Panc1 (cell line): ENCODE results near the gene METTL24. TPM values are rescaled to one million over a fixed set of nuclear protein-coding genes. Genes with fewer than 3 reads are reported as not detected.

ENCODE experiments used
- ATAC-seq: fragments of 200-7000 bp; cut with Tn5 transposase; 2 replicates; pipeline ENCODE4 v1.9.1; 2020; ENCODE audit warnings: mild to moderate bottlenecking, moderate library complexity
- BruUV-seq: library from RNA; stranded (reverse); fragments of 400-500 nt; replicated peaks from 2 replicates; lab custom pipeline; 2021; lab: Mats Ljungman, UMichigan
- CTCF ChIA-PET: fragments of 300-600 bp; sonication (Branson Sonifier 250); formaldehyde crosslinking; loops from one replicate; lab custom pipeline; 2022; ENCODE audit warnings: antibody characterized with exemption; lab: Charles Lee
- POLR2A ChIA-PET: fragments of 300-600 bp; sonication (Branson Sonifier 250); formaldehyde crosslinking; loops from one replicate; lab custom pipeline; 2022; ENCODE audit warnings: antibody characterized with exemption; lab: Charles Lee
- DNase-seq: peaks from one replicate; pipeline ENCODE4 v3.0.0-alpha.2; 2010; ENCODE audit warnings: low read depth, low spot score
- H3K27ac ChIP-seq: 2 replicates; pipeline ENCODE4 v1.5.1; 2011; ENCODE audit warnings: mild to moderate bottlenecking, low read length, inconsistent platforms
- H3K27me3 ChIP-seq: fragments of 200-500 bp; sonication (Bioruptor generic); 2 replicates; pipeline ENCODE4 v1.6.0; 2014; ENCODE audit warnings: low read length, inconsistent platforms; ENCODE audit not compliant: control insufficient read depth, insufficient read depth
- H3K36me3 ChIP-seq: fragments of 200-500 bp; sonication (Bioruptor generic); 2 replicates; pipeline ENCODE4 v1.5.1; 2014; ENCODE audit warnings: inconsistent platforms, mild to moderate bottlenecking, low read length, moderate library complexity; ENCODE audit not compliant: control insufficient read depth, insufficient read depth
- H3K4me1 ChIP-seq: 2 replicates; pipeline ENCODE4 v1.5.1; 2011; ENCODE audit warnings: inconsistent platforms, mild to moderate bottlenecking, low read length, moderate library complexity; ENCODE audit not compliant: control insufficient read depth, insufficient read depth
- H3K4me3 ChIP-seq, 2 experiments: 2 replicates each; pipeline ENCODE4 v1.5.1; 2011 to 2012; ENCODE audit warnings: low read depth in 2 of 2, low read length in 2 of 2, mild to moderate bottlenecking in 2 of 2, inconsistent platforms in 1 of 2, moderate library complexity in 1 of 2
- H3K9me3 ChIP-seq: fragments of 200-500 bp; sonication (Bioruptor generic); 2 replicates; pipeline ENCODE4 v1.5.1; 2014; ENCODE audit warnings: low read depth, mild to moderate bottlenecking, inconsistent platforms, low read length, moderate library complexity; ENCODE audit not compliant: control insufficient read depth, insufficient read depth
- POLR2AphosphoS5 ChIP-seq: IDR thresholded peaks from 2 replicates; pipeline ENCODE4 v1.6.1; 2012; ENCODE audit warnings: mild to moderate bottlenecking, low read depth, low read length, moderate library complexity
- SIN3A ChIP-seq: IDR thresholded peaks from 2 replicates; pipeline ENCODE4 v1.6.1; 2012; ENCODE audit warnings: low read depth, mild to moderate bottlenecking, low read length, moderate library complexity, borderline replicate concordance; ENCODE audit not compliant: insufficient read depth
- TCF7L2 ChIP-seq: IDR thresholded peaks from 2 replicates; pipeline ENCODE4 v1.6.1; 2011; ENCODE audit warnings: mild to moderate bottlenecking, low read depth, low read length, inconsistent platforms
- in situ Hi-C: cut with HindIII; loops from 2 replicates; pipeline ENCODE4 v1.10.0; 2016; ENCODE audit warnings: low sequenced_read_pairs, low pct_unique_long_range_greater_than_20kb
- intact Hi-C: fragments of 100-400 bp; cut with micrococcal nuclease; formaldehyde crosslinking; loops from one replicate; pipeline ENCODE4 v1.10.0; 2022; ENCODE audit not compliant: unreplicated experiment
- total RNA-seq: library from RNA; stranded (reverse); gene quantifications from one replicate; pipeline ENCODE4 v1.2.1, GENCODE V29; 2021; ENCODE audit not compliant: unreplicated experiment
- TF ChIP-seq, protein P1 (sequence below): fragments of 450-650 bp; IDR thresholded peaks from 2 replicates; pipeline ENCODE4 v1.5.1; 2017; ENCODE audit warnings: mild to moderate bottlenecking
- TF ChIP-seq, protein P2 (sequence below), 2 experiments: IDR thresholded peaks; 2 replicates each; pipeline ENCODE4 v1.6.1; 2011 to 2012; ENCODE audit warnings: low read depth in 2 of 2, control low read depth in 1 of 2, low read length in 1 of 2, mild to moderate bottlenecking in 1 of 2, moderate library complexity in 1 of 2; ENCODE audit not compliant: insufficient read depth in 1 of 2

Gene METTL24
- total RNA-seq, 1 experiment from 2014 or later = not detected

DNA sequence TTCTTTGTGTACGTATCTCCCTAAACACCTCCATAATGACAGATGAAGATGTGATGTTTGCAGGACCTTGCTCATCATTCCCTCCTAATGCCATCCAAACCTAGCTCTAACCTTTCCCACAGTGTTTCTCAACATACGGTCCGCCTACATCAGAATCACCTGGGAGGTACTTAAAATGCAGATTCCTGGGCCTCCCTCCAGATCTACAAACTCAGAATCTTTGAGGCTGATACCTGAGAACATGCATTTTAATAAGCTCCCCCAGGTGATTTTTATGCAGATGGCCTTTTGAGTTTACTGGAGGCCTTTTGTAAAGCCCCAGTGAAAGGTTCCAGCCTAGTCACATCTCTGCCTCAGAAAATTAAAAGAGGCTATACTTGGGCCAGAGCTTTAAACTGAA lies 40.5 kb downstream of the METTL24 start:
- Histone ChIP-seq H3K4me3 (no peak overlapping the region), H3K36me3 (no peaks in the 10 kb centered on the region), H3K4me1 (no peaks in the 10 kb centered on the region), H3K27ac (no peak overlapping the region), H3K27me3 (peaks cover 16% of the 10 kb centered on the region; the same call in 1 of the 2 replicates), H3K9me3 (no peaks in the 10 kb centered on the region)
- in situ Hi-C loops (no loop called here), intact Hi-C loops (no loop called here)
- BruUV-seq = no TSS peak
- TF ChIP-seq SIN3A (no peak), TCF7L2 (no peak)
- TF ChIP-seq, protein P1, sequence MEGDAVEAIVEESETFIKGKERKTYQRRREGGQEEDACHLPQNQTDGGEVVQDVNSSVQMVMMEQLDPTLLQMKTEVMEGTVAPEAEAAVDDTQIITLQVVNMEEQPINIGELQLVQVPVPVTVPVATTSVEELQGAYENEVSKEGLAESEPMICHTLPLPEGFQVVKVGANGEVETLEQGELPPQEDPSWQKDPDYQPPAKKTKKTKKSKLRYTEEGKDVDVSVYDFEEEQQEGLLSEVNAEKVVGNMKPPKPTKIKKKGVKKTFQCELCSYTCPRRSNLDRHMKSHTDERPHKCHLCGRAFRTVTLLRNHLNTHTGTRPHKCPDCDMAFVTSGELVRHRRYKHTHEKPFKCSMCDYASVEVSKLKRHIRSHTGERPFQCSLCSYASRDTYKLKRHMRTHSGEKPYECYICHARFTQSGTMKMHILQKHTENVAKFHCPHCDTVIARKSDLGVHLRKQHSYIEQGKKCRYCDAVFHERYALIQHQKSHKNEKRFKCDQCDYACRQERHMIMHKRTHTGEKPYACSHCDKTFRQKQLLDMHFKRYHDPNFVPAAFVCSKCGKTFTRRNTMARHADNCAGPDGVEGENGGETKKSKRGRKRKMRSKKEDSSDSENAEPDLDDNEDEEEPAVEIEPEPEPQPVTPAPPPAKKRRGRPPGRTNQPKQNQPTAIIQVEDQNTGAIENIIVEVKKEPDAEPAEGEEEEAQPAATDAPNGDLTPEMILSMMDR = no peak
- TF ChIP-seq, protein P2, sequence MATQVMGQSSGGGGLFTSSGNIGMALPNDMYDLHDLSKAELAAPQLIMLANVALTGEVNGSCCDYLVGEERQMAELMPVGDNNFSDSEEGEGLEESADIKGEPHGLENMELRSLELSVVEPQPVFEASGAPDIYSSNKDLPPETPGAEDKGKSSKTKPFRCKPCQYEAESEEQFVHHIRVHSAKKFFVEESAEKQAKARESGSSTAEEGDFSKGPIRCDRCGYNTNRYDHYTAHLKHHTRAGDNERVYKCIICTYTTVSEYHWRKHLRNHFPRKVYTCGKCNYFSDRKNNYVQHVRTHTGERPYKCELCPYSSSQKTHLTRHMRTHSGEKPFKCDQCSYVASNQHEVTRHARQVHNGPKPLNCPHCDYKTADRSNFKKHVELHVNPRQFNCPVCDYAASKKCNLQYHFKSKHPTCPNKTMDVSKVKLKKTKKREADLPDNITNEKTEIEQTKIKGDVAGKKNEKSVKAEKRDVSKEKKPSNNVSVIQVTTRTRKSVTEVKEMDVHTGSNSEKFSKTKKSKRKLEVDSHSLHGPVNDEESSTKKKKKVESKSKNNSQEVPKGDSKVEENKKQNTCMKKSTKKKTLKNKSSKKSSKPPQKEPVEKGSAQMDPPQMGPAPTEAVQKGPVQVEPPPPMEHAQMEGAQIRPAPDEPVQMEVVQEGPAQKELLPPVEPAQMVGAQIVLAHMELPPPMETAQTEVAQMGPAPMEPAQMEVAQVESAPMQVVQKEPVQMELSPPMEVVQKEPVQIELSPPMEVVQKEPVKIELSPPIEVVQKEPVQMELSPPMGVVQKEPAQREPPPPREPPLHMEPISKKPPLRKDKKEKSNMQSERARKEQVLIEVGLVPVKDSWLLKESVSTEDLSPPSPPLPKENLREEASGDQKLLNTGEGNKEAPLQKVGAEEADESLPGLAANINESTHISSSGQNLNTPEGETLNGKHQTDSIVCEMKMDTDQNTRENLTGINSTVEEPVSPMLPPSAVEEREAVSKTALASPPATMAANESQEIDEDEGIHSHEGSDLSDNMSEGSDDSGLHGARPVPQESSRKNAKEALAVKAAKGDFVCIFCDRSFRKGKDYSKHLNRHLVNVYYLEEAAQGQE (IDR thresholded peaks at IDR 0.05; ENCODE audit: insufficient read depth in 1 of 2, low read depth in 2 of 2, low read length in 1 of 2) = no peak
- no peak for DNase-seq
- ChIA-PET CTCF (no interaction called here), POLR2A (no interaction called here)
- no peak for ATAC-seq

DNA sequence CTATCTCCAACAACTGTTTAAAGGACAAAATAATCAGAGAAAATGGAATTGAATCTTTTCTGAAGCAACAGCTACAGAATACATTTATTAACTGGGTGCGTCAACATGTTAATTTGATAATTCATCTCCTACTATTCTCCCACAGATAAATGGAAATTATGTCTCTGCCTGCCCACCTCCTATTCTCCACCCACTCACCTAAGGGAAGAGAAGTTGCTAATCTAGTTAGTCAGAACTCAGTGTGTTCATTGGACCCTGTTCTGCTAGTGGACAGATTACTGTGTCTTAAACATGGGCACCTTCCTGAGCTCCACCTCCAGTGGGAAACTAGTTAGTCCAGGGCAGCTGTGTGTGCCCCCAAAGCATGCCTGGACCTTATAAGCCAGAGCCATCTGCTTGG lies 41.0 kb downstream of the METTL24 start:
- ATAC-seq = no peak
- H3K9me3 ChIP-seq = no peaks in the 10 kb centered on the region
- H3K36me3 ChIP-seq = no peaks in the 10 kb centered on the region
- CTCF ChIA-PET = no interaction called here
- H3K4me1 ChIP-seq = no peaks in the 10 kb centered on the region
- intact Hi-C loops (no loop called here), in situ Hi-C loops (no loop called here)
- H3K27ac ChIP-seq = no peak overlapping the region
- peaks cover 16% of the 10 kb centered on the region; the same call in 1 of the 2 replicates for H3K27me3 ChIP-seq
- no peak for DNase-seq
- POLR2A ChIA-PET = no interaction called here
- TF ChIP-seq, protein P1 = no peak
- TF ChIP-seq POLR2AphosphoS5 (no peak), SIN3A (no peak), TCF7L2 (no peak)
- TF ChIP-seq, protein P2 (IDR thresholded peaks at IDR 0.05; ENCODE audit: insufficient read depth in 1 of 2, low read depth in 2 of 2, low read length in 1 of 2) = no peak
- H3K4me3 ChIP-seq = no peak overlapping the region
- no TSS peak for BruUV-seq
